GM23338 (cell line): Measurements from ENCODE around the gene SETD1A. TPM values are rescaled to one million over a fixed set of nuclear protein-coding genes. Genes with fewer than 3 reads are reported as not detected.

Source experiments
- ATAC-seq: fragments of 200-7000 bp; cut with Tn5 transposase; 3 replicates; pipeline ENCODE4 v1.9.1; 2020
- DNase-seq: peaks from one replicate; pipeline ENCODE4 v3.0.0-alpha.2; 2015; ENCODE audit warnings: low spot score
- H2AFZ ChIP-seq: fragments of 200-600 bp; sonication (generic); 2 replicates; pipeline ENCODE4 v1.8.0; 2016; ENCODE audit warnings: antibody characterized with exemption, mild to moderate bottlenecking, moderate library complexity
- H3F3A ChIP-seq: fragments of 200-600 bp; sonication (generic); replicated peaks from 2 replicates; pipeline ENCODE4 v1.8.0; 2017; ENCODE audit warnings: antibody characterized with exemption, mixed run types, low read depth
- H3K27ac ChIP-seq: fragments of 200-600 bp; sonication (generic); 2 replicates; pipeline ENCODE4 v1.6.1; 2016; ENCODE audit warnings: low read depth
- H3K27me3 ChIP-seq: fragments of 200-600 bp; sonication (generic); 2 replicates; pipeline ENCODE4 v1.8.0; 2016; ENCODE audit warnings: mild to moderate bottlenecking, mixed run types, moderate library complexity; ENCODE audit not compliant: insufficient read depth
- H3K36me3 ChIP-seq: fragments of 200-600 bp; sonication (generic); 2 replicates; pipeline ENCODE4 v1.8.0; 2016; ENCODE audit warnings: mild to moderate bottlenecking; ENCODE audit not compliant: insufficient read depth
- H3K4me1 ChIP-seq: fragments of 200-600 bp; sonication (generic); 2 replicates; pipeline ENCODE4 v1.8.0; 2016; ENCODE audit warnings: mild to moderate bottlenecking, moderate library complexity; ENCODE audit not compliant: insufficient read depth
- H3K4me2 ChIP-seq: fragments of 200-600 bp; sonication (generic); 2 replicates; pipeline ENCODE4 v1.7.1; 2017; ENCODE audit warnings: mixed run types
- H3K4me3 ChIP-seq: fragments of 200-600 bp; sonication (generic); 2 replicates; pipeline ENCODE4 v1.6.1; 2016; ENCODE audit warnings: mixed run types
- H3K79me2 ChIP-seq: fragments of 200-600 bp; sonication (generic); replicated peaks from 2 replicates; pipeline ENCODE4 v1.8.0; 2017; ENCODE audit warnings: mild to moderate bottlenecking; ENCODE audit not compliant: insufficient read depth
- H3K9me2 ChIP-seq: fragments of 200-600 bp; sonication (generic); 2 replicates; pipeline ENCODE4 v1.8.0; 2017; ENCODE audit not compliant: insufficient read depth
- H4K20me1 ChIP-seq: fragments of 200-600 bp; sonication (generic); replicated peaks from 2 replicates; pipeline ENCODE4 v1.8.0; 2017; ENCODE audit warnings: mild to moderate bottlenecking; ENCODE audit not compliant: insufficient read depth
- H3K27ac Mint-ChIP-seq: 2 replicates; pipeline ENCODE4 v1.8.0; 2020; ENCODE audit warnings: inconsistent platforms, mild to moderate bottlenecking, moderate library complexity, mixed read lengths
- H3K27me3 Mint-ChIP-seq: 3 replicates; pipeline ENCODE4 v1.8.0; 2022; ENCODE audit warnings: low read depth, mild to moderate bottlenecking, moderate library complexity, mixed read lengths, inconsistent platforms; ENCODE audit not compliant: insufficient read depth, poor library complexity
- H3K36me3 Mint-ChIP-seq: 3 replicates; pipeline ENCODE4 v1.8.0; 2021; ENCODE audit warnings: low read depth, mild to moderate bottlenecking, inconsistent platforms, moderate library complexity, mixed read lengths
- H3K4me1 Mint-ChIP-seq: 3 replicates; pipeline ENCODE4 v1.8.0; 2020; ENCODE audit warnings: mild to moderate bottlenecking, inconsistent platforms, mixed read lengths
- H3K4me3 Mint-ChIP-seq: 3 replicates; pipeline ENCODE4 v1.8.0; 2021; ENCODE audit warnings: moderate library complexity, mild to moderate bottlenecking, inconsistent platforms, mixed read lengths
- H3K9me3 Mint-ChIP-seq: 3 replicates; pipeline ENCODE4 v1.8.0; 2020; ENCODE audit warnings: moderate library complexity, mild to moderate bottlenecking, inconsistent platforms, mixed read lengths
- EZH2 ChIP-seq: fragments of 200-600 bp; sonication (generic); IDR thresholded peaks from one replicate; pipeline ENCODE4 v1.8.0; 2017; ENCODE audit warnings: antibody characterized with exemption, mild to moderate bottlenecking, low read depth; ENCODE audit not compliant: unreplicated experiment
- EZH2phosphoT487 ChIP-seq: fragments of 200-600 bp; sonication (generic); IDR thresholded peaks from one replicate; pipeline ENCODE4 v1.8.1; 2018; ENCODE audit warnings: antibody characterized with exemption; ENCODE audit not compliant: unreplicated experiment
- NANOG ChIP-seq: IDR thresholded peaks from 2 replicates; pipeline ENCODE4 v1.6.1; 2016; ENCODE audit warnings: antibody characterized with exemption, borderline replicate concordance
- POLR2AphosphoS5 ChIP-seq: IDR thresholded peaks from 2 replicates; pipeline ENCODE4 v1.6.1; 2016; ENCODE audit warnings: antibody characterized with exemption, low read depth
- STAT1 ChIP-seq: IDR thresholded peaks from one replicate; pipeline ENCODE4 v1.6.1; 2016; ENCODE audit warnings: antibody characterized with exemption; ENCODE audit not compliant: unreplicated experiment
- polyA plus RNA-seq: library from polyadenylated mRNA; unstranded; fragments of >200 nt; fragmentation: Nextera tagmentation; extraction: Ambion mirVana; gene quantifications from 2 replicates; pipeline ENCODE4 v1.2.1, GENCODE V29; 2016
- total RNA-seq: library from RNA; depleted of rRNA; stranded (reverse); fragments of >200 nt; shearing (Covaris generic); gene quantifications from 2 replicates; pipeline ENCODE4 v1.2.3, GENCODE V29; 2014
- TF ChIP-seq, protein P1 (sequence below): IDR thresholded peaks from 2 replicates; pipeline ENCODE4 v1.6.1; 2016; ENCODE audit warnings: antibody characterized with exemption
- TF ChIP-seq, protein P2 (sequence below): IDR thresholded peaks from one replicate; pipeline ENCODE4 v1.6.1; 2018; ENCODE audit warnings: antibody characterized with exemption; ENCODE audit not compliant: unreplicated experiment
- TF ChIP-seq, protein P3 (sequence below), 2 experiments: fragments of 200-600 bp in 1 of 2; sonication (generic) in 1 of 2; conservative IDR thresholded peaks; 2 replicates each; pipeline versions ENCODE4 v1.5.1 to v1.6.1; 2016 to 2017; ENCODE audit warnings: antibody characterized with exemption in 2 of 2, low read depth in 2 of 2, mild to moderate bottlenecking in 2 of 2, moderate library complexity in 1 of 2
- TF ChIP-seq, protein P4 (sequence below): fragments of 250-450 bp; sonication (Bioruptor Pico); IDR thresholded peaks from 2 replicates; pipeline ENCODE4 v1.5.0; 2020; ENCODE audit warnings: mild to moderate bottlenecking, moderate library complexity

Gene SETD1A
- total and polyA plus RNA-seq, 2 experiments from 2014 or later = 10.8 to 21.9 TPM

DNA sequence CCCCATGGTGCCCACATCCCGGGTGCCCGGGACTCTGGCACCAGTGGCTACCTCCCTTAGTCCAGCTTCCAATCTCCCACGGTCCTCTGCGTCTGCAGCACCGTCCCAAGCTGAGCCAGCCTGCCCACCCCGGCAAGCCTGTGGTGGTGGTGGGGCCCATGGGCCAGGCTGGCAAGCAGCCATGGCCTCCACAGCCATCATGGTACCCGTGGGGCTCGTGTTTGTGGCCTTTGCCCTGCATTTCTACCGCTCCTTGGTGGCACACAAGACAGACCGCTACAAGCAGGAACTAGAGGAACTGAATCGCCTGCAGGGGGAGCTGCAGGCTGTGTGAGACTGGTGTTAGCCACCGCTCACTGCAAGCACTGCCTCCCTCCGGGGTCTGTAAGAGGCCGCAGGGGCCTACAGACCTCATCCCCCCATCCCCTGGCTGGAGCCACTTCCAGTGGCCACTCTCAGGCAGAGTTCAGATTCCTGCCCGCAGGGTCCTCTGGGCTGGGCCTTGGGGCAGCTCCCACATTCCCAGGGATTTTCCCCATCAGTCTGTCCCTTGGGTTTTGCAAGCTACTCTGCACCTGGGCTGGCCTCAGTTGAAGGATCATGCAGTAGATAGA, 3.9 kb upstream of the SETD1A start:
- Mint-ChIP-seq H3K4me3 (no peak overlapping the region), H3K27me3 (peaks cover 21% of the 10 kb centered on the region), H3K4me1 (peaks cover 21% of the 10 kb centered on the region), H3K27ac (no peak overlapping the region), H3K36me3 (peaks cover 3% of the 10 kb centered on the region), H3K9me3 (no peaks in the 10 kb centered on the region)
- TF ChIP-seq, protein P1, sequence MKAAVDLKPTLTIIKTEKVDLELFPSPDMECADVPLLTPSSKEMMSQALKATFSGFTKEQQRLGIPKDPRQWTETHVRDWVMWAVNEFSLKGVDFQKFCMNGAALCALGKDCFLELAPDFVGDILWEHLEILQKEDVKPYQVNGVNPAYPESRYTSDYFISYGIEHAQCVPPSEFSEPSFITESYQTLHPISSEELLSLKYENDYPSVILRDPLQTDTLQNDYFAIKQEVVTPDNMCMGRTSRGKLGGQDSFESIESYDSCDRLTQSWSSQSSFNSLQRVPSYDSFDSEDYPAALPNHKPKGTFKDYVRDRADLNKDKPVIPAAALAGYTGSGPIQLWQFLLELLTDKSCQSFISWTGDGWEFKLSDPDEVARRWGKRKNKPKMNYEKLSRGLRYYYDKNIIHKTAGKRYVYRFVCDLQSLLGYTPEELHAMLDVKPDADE = no peak
- no peak for TF ChIP-seq EZH2phosphoT487
- TF ChIP-seq NANOG = no peak
- TF ChIP-seq, protein P2, sequence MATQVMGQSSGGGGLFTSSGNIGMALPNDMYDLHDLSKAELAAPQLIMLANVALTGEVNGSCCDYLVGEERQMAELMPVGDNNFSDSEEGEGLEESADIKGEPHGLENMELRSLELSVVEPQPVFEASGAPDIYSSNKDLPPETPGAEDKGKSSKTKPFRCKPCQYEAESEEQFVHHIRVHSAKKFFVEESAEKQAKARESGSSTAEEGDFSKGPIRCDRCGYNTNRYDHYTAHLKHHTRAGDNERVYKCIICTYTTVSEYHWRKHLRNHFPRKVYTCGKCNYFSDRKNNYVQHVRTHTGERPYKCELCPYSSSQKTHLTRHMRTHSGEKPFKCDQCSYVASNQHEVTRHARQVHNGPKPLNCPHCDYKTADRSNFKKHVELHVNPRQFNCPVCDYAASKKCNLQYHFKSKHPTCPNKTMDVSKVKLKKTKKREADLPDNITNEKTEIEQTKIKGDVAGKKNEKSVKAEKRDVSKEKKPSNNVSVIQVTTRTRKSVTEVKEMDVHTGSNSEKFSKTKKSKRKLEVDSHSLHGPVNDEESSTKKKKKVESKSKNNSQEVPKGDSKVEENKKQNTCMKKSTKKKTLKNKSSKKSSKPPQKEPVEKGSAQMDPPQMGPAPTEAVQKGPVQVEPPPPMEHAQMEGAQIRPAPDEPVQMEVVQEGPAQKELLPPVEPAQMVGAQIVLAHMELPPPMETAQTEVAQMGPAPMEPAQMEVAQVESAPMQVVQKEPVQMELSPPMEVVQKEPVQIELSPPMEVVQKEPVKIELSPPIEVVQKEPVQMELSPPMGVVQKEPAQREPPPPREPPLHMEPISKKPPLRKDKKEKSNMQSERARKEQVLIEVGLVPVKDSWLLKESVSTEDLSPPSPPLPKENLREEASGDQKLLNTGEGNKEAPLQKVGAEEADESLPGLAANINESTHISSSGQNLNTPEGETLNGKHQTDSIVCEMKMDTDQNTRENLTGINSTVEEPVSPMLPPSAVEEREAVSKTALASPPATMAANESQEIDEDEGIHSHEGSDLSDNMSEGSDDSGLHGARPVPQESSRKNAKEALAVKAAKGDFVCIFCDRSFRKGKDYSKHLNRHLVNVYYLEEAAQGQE = no peak
- TF ChIP-seq, protein P3, sequence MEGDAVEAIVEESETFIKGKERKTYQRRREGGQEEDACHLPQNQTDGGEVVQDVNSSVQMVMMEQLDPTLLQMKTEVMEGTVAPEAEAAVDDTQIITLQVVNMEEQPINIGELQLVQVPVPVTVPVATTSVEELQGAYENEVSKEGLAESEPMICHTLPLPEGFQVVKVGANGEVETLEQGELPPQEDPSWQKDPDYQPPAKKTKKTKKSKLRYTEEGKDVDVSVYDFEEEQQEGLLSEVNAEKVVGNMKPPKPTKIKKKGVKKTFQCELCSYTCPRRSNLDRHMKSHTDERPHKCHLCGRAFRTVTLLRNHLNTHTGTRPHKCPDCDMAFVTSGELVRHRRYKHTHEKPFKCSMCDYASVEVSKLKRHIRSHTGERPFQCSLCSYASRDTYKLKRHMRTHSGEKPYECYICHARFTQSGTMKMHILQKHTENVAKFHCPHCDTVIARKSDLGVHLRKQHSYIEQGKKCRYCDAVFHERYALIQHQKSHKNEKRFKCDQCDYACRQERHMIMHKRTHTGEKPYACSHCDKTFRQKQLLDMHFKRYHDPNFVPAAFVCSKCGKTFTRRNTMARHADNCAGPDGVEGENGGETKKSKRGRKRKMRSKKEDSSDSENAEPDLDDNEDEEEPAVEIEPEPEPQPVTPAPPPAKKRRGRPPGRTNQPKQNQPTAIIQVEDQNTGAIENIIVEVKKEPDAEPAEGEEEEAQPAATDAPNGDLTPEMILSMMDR (conservative IDR thresholded peaks at IDR 0.05; ENCODE audit: low read depth in 2 of 2) = peak; percentile 80 to 87
- TF ChIP-seq EZH2 = no peak
- DNase-seq = peak; percentile 95
- Histone ChIP-seq H3F3A (peaks cover 20% of the 10 kb centered on the region), H3K4me1 (peaks cover 7% of the 10 kb centered on the region; the same call in 1 of the 2 replicates), H3K4me2 (no peak overlapping the region), H3K9me2 (no peaks in the 10 kb centered on the region), H3K4me3 (no peak overlapping the region), H3K27me3 (no peaks in the 10 kb centered on the region), H3K36me3 (no peaks in the 10 kb centered on the region; the same call in 1 of the 2 replicates), H3K27ac (no peak overlapping the region), H3K79me2 (peaks cover 3% of the 10 kb centered on the region), H4K20me1 (0 out of 2 replicates have a peak, but pooled peaks cover 3% of the 10 kb centered on the region), H2AFZ (no peak overlapping the region)
- ATAC-seq = peak; percentile 63

DNA sequence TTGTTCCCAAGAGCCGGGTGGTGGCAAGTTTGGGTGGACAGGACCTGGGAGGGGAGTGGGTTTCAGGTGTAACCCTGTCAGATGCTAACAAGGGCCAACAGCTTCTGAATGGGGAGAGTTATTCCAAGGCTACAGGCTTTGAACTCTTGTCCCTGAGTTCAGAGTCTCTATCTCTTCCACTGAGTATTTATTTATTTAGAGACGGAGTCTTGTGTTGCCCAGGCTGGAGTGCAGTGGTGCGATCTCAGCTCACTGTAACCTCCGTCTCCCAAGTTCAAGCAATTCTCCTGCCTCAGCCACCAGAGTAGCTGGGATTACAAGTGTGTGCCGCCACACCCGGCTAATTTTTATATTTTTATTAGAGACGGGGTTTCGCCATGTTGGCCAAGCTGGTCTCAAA, 2.6 kb upstream of the SETD1A start:
- Histone ChIP-seq H3K27ac (no peak overlapping the region), H3K4me1 (peaks cover 7% of the 10 kb centered on the region; the same call in 1 of the 2 replicates), H4K20me1 (peaks cover 11% of the 10 kb centered on the region), H3K9me2 (no peaks in the 10 kb centered on the region), H3F3A (peaks cover 24% of the 10 kb centered on the region), H3K4me2 (no peak overlapping the region), H3K27me3 (no peaks in the 10 kb centered on the region), H3K4me3 (no peak overlapping the region), H2AFZ (no peak overlapping the region), H3K36me3 (peaks cover 11% of the 10 kb centered on the region), H3K79me2 (peaks cover 17% of the 10 kb centered on the region)
- Mint-ChIP-seq H3K36me3 (peaks cover 16% of the 10 kb centered on the region), H3K9me3 (no peaks in the 10 kb centered on the region), H3K4me1 (peaks cover 19% of the 10 kb centered on the region), H3K27ac (no peak overlapping the region), H3K27me3 (peaks cover 14% of the 10 kb centered on the region), H3K4me3 (no peak overlapping the region)
- no peak for ATAC-seq
- DNase-seq = no peak
- TF ChIP-seq, protein P4, sequence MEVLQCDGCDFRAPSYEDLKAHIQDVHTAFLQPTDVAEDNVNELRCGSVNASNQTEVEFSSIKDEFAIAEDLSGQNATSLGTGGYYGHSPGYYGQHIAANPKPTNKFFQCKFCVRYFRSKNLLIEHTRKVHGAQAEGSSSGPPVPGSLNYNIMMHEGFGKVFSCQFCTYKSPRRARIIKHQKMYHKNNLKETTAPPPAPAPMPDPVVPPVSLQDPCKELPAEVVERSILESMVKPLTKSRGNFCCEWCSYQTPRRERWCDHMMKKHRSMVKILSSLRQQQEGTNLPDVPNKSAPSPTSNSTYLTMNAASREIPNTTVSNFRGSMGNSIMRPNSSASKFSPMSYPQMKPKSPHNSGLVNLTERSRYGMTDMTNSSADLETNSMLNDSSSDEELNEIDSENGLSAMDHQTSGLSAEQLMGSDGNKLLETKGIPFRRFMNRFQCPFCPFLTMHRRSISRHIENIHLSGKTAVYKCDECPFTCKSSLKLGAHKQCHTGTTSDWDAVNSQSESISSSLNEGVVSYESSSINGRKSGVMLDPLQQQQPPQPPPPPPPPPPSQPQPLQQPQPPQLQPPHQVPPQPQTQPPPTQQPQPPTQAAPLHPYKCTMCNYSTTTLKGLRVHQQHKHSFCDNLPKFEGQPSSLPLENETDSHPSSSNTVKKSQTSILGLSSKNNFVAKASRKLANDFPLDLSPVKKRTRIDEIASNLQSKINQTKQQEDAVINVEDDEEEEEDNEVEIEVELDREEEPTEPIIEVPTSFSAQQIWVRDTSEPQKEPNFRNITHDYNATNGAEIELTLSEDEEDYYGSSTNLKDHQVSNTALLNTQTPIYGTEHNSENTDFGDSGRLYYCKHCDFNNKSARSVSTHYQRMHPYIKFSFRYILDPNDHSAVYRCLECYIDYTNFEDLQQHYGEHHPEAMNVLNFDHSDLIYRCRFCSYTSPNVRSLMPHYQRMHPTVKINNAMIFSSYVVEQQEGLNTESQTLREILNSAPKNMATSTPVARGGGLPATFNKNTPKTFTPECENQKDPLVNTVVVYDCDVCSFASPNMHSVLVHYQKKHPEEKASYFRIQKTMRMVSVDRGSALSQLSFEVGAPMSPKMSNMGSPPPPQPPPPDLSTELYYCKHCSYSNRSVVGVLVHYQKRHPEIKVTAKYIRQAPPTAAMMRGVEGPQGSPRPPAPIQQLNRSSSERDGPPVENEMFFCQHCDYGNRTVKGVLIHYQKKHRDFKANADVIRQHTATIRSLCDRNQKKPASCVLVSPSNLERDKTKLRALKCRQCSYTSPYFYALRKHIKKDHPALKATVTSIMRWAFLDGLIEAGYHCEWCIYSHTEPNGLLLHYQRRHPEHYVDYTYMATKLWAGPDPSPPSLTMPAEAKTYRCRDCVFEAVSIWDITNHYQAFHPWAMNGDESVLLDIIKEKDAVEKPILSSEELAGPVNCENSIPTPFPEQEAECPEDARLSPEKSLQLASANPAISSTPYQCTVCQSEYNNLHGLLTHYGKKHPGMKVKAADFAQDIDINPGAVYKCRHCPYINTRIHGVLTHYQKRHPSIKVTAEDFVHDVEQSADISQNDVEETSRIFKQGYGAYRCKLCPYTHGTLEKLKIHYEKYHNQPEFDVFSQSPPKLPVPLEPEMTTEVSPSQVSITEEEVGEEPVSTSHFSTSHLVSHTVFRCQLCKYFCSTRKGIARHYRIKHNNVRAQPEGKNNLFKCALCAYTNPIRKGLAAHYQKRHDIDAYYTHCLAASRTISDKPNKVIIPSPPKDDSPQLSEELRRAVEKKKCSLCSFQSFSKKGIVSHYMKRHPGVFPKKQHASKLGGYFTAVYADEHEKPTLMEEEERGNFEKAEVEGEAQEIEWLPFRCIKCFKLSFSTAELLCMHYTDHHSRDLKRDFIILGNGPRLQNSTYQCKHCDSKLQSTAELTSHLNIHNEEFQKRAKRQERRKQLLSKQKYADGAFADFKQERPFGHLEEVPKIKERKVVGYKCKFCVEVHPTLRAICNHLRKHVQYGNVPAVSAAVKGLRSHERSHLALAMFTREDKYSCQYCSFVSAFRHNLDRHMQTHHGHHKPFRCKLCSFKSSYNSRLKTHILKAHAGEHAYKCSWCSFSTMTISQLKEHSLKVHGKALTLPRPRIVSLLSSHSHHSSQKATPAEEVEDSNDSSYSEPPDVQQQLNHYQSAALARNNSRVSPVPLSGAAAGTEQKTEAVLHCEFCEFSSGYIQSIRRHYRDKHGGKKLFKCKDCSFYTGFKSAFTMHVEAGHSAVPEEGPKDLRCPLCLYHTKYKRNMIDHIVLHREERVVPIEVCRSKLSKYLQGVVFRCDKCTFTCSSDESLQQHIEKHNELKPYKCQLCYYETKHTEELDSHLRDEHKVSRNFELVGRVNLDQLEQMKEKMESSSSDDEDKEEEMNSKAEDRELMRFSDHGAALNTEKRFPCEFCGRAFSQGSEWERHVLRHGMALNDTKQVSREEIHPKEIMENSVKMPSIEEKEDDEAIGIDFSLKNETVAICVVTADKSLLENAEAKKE (CRISPR knock-in tag) = no peak
- TF ChIP-seq STAT1 = no peak
- no peak for TF ChIP-seq POLR2AphosphoS5
